ENCODE results near the gene TUBAL3. TPM values are rescaled to one million over a fixed set of nuclear protein-coding genes. Genes with fewer than 3 reads are reported as not detected.

TUBAL3 gene
- total and polyA plus RNA-seq, 2 of the 4 experiments (the other 2 are of a cell fraction): not detected

DNA sequence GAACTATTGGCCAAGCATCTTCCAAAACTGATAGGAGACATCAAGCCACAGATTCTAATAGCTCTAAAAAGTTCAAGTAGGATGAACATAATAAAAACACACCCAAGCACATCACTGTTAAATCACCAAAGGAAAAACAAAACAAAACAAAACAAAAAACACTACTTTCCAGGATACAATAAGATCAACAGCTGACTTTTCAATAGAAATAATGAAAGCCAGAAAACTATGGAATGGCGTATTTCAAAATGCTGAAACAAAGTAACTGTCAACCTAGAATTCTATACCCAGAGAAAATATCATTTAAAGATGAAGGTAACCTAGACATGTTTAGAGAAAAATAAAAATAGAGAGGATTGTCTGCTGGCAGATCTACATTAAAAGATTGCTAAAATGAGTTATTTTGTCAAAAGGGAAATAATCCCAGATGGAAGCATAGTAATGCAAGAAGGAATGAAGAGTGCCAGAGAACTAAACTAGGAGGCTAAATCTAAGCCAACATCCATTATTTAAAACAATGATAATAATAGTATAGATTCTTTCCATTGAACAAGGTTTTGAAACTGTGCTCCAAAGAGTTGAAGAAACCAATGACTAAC is 13.9 kb downstream of the TUBAL3 start:
- H3K9me3 ChIP-seq (ENCODE audit: control insufficient read depth, insufficient read depth, low read length): peaks cover 6% of the 10 kb centered on the region
- no peak for ATAC-seq (ENCODE audit: low read depth)
- no peak overlapping the region for H3K9ac ChIP-seq (ENCODE audit: low read depth, low read length)
- no peaks in the 10 kb centered on the region for H4K20me1 ChIP-seq (ENCODE audit: insufficient read depth, low read length)
- intact Hi-C loops (cut with micrococcal nuclease): no loop called here
- no peak for DNase-seq
- H2BK20ac ChIP-seq (ENCODE audit: low read depth, low read length): no peak overlapping the region
- no peaks in the 10 kb centered on the region for H3K4me1 ChIP-seq (ENCODE audit: control insufficient read depth, insufficient read depth, low read length)
- BruUV-seq (replicated peaks): no TSS peak
- H2AFZ ChIP-seq (replicated peaks; ENCODE audit: low read length, poor library complexity): no peak overlapping the region
- no peaks in the 10 kb centered on the region for H3K79me1 ChIP-seq (ENCODE audit: low read depth in 1 of 2, low read length in 2 of 2)
- H2BK15ac ChIP-seq (ENCODE audit: low read depth, low read length): no peak overlapping the region
- TF ChIP-seq RCOR1 (IDR thresholded peaks at IDR 0.05; ENCODE audit: insufficient replicate concordance, low read length): no peak
- TF ChIP-seq MXI1 (IDR thresholded peaks at IDR 0.05; ENCODE audit: borderline replicate concordance, low read depth, low read length): no peak
- no peak overlapping the region for H2AK5ac ChIP-seq (ENCODE audit: low read depth, low read length)
- H4K8ac ChIP-seq (ENCODE audit: low read depth in 2 of 2, low read length in 2 of 2): no peak overlapping the region
- H3K23ac ChIP-seq (ENCODE audit: low read depth, low read length): no peak overlapping the region
- no CpG with 5 or more reads among the region's 1 CpG for WGBS, 2 experiments (ENCODE audit: extremely low coverage in 2 of 2, insufficient read length in 1 of 2)
- no peaks in the 10 kb centered on the region for H3K36me3 ChIP-seq (ENCODE audit: control insufficient read depth, insufficient read depth, low read length)
- CTCF ChIA-PET: no interaction called here
- POLR2A ChIA-PET (ENCODE audit: unreplicated experiment): no interaction called here
- H4K5ac ChIP-seq (ENCODE audit: low read depth, low read length): no peak overlapping the region
- H3K27me3 ChIP-seq (ENCODE audit: control insufficient read depth, insufficient read depth, low read length): peaks cover 3% of the 10 kb centered on the region; the same call in 1 of the 2 replicates
- no peak overlapping the region for H3K4me2 ChIP-seq (ENCODE audit: low read depth, low read length)
- no peak overlapping the region for H3K27ac ChIP-seq (ENCODE audit: insufficient read depth, low read length)
- H3K56ac ChIP-seq (ENCODE audit: extremely low read depth, insufficient read depth, low read length): no peak overlapping the region
- no peak overlapping the region for H3K4me3 ChIP-seq (ENCODE audit: insufficient read depth, low read depth, low read length)
- no peak overlapping the region for H3K14ac ChIP-seq (replicated peaks; ENCODE audit: low read depth, low read length)
- dilution Hi-C loops (cut with HindIII; ENCODE audit: low sequenced_read_pairs, unreplicated experiment): no loop called here
- no peaks in the 10 kb centered on the region for H3K9me1 ChIP-seq (ENCODE audit: insufficient read depth, low read length)
- H4K91ac ChIP-seq (ENCODE audit: insufficient read depth, low read depth, low read length): no peak overlapping the region
- in situ Hi-C loops (cut with MboI; ENCODE audit: low sequenced_read_pairs): no loop called here
- no peak overlapping the region for H3K4ac ChIP-seq (ENCODE audit: low read depth, low read length)
- no peak overlapping the region for H2AK9ac ChIP-seq (replicated peaks; ENCODE audit: low read depth, low read length, poor library complexity)
- H3K18ac ChIP-seq (ENCODE audit: low read depth, low read length): no peak overlapping the region
- no peak overlapping the region for H2BK120ac ChIP-seq (ENCODE audit: low read depth, low read length)
- no peak overlapping the region for H2BK5ac ChIP-seq (ENCODE audit: low read depth, low read length, poor library complexity, severe bottlenecking)
